ENCODE data around the gene NR0B2. TPM values are rescaled to one million over a fixed set of nuclear protein-coding genes. Genes with fewer than 3 reads are reported as not detected.

The NR0B2 gene
- polyA plus RNA-seq, 1 donor from 2014 or later = not detected

DNA sequence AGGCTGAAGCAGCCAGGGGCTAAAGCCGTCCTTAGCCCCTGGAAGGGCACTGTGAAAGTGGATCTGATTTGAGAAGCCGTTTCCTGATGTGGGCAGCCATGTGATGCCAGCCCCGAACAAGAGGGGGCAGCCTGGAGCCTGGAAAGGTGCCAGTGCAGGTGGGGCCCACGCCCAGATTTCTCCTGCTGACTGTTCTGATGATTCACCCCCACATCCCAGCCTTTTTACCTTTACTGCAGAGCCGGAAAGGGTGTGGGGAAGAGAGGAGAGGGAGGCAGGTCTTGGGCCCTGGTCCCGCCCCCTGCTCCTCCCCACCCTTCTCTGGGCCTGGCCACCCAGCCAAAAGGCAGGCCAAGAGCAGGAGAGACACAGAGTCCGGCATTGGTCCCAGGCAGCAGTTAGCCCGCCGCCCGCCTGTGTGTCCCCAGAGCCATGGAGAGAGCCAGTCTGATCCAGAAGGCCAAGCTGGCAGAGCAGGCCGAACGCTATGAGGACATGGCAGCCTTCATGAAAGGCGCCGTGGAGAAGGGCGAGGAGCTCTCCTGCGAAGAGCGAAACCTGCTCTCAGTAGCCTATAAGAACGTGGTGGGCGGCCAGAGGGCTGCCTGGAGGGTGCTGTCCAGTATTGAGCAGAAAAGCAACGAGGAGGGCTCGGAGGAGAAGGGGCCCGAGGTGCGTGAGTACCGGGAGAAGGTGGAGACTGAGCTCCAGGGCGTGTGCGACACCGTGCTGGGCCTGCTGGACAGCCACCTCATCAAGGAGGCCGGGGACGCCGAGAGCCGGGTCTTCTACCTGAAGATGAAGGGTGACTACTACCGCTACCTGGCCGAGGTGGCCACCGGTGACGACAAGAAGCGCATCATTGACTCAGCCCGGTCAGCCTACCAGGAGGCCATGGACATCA is 50.7 kb downstream of the NR0B2 start, which contains the start of gene SFN:
TSS of gene SFN (plus strand) at position 369 of the 904 bp plus-strand sequence. CDS start at position 433, 64 bp downstream.
- Histone ChIP-seq H3K9me2 (ENCODE audit: insufficient read depth, low read length) (no peaks in the 10 kb centered on the region), H3K79me2 (replicated peaks; ENCODE audit: insufficient read depth, low read length) (no peaks in the 10 kb centered on the region), H2AFZ (ENCODE audit: low read depth, low read length) (no peak within 1 kb of the TSS), H3K27me3 (ENCODE audit: insufficient read depth, low read depth, low read length) (no peaks in the 10 kb centered on the region), H3K4me2 (ENCODE audit: low read length) (no peak within 1 kb of the TSS), H3K27ac (ENCODE audit: low read length) (no peak within 1 kb of the TSS), H3K36me3 (ENCODE audit: insufficient read depth, low read length) (no peaks in the 10 kb centered on the region), H3F3A (ENCODE audit: insufficient read depth, low read length, poor library complexity, severe bottlenecking) (no peaks in the 10 kb centered on the region), H4K20me1 (ENCODE audit: insufficient read depth) (no peaks in the 10 kb centered on the region), H3K9me3 (ENCODE audit: low read length) (no peaks in the 10 kb centered on the region), H3K4me3 (ENCODE audit: low read length) (no peak within 1 kb of the TSS), H3K9ac (ENCODE audit: low read length) (no peak within 1 kb of the TSS)
- TF ChIP-seq, protein P1, sequence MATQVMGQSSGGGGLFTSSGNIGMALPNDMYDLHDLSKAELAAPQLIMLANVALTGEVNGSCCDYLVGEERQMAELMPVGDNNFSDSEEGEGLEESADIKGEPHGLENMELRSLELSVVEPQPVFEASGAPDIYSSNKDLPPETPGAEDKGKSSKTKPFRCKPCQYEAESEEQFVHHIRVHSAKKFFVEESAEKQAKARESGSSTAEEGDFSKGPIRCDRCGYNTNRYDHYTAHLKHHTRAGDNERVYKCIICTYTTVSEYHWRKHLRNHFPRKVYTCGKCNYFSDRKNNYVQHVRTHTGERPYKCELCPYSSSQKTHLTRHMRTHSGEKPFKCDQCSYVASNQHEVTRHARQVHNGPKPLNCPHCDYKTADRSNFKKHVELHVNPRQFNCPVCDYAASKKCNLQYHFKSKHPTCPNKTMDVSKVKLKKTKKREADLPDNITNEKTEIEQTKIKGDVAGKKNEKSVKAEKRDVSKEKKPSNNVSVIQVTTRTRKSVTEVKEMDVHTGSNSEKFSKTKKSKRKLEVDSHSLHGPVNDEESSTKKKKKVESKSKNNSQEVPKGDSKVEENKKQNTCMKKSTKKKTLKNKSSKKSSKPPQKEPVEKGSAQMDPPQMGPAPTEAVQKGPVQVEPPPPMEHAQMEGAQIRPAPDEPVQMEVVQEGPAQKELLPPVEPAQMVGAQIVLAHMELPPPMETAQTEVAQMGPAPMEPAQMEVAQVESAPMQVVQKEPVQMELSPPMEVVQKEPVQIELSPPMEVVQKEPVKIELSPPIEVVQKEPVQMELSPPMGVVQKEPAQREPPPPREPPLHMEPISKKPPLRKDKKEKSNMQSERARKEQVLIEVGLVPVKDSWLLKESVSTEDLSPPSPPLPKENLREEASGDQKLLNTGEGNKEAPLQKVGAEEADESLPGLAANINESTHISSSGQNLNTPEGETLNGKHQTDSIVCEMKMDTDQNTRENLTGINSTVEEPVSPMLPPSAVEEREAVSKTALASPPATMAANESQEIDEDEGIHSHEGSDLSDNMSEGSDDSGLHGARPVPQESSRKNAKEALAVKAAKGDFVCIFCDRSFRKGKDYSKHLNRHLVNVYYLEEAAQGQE (IDR thresholded peaks at IDR 0.05; ENCODE audit: borderline replicate concordance) = no peak
- TF ChIP-seq MXI1 (conservative IDR thresholded peaks at IDR 0.05; ENCODE audit: poor library complexity, severe bottlenecking) = no peak
- no peak for TF ChIP-seq RAD21 (conservative IDR thresholded peaks at IDR 0.05)
- no peak for TF ChIP-seq SMC3 (conservative IDR thresholded peaks at IDR 0.05; ENCODE audit: poor library complexity)
- no peak for TF ChIP-seq EP300 (conservative IDR thresholded peaks at IDR 0.05; ENCODE audit: poor library complexity, severe bottlenecking)
- TF ChIP-seq TAF1 (IDR thresholded peaks at IDR 0.05; ENCODE audit: low read depth) = no peak
- no peak for TF ChIP-seq EZH2 (IDR thresholded peaks at IDR 0.05; ENCODE audit: borderline replicate concordance, insufficient read depth, low read length, poor library complexity, severe bottlenecking)
- TF ChIP-seq, protein P2, sequence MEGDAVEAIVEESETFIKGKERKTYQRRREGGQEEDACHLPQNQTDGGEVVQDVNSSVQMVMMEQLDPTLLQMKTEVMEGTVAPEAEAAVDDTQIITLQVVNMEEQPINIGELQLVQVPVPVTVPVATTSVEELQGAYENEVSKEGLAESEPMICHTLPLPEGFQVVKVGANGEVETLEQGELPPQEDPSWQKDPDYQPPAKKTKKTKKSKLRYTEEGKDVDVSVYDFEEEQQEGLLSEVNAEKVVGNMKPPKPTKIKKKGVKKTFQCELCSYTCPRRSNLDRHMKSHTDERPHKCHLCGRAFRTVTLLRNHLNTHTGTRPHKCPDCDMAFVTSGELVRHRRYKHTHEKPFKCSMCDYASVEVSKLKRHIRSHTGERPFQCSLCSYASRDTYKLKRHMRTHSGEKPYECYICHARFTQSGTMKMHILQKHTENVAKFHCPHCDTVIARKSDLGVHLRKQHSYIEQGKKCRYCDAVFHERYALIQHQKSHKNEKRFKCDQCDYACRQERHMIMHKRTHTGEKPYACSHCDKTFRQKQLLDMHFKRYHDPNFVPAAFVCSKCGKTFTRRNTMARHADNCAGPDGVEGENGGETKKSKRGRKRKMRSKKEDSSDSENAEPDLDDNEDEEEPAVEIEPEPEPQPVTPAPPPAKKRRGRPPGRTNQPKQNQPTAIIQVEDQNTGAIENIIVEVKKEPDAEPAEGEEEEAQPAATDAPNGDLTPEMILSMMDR (IDR thresholded peaks at IDR 0.05; ENCODE audit: poor library complexity, severe bottlenecking) = no peak
- no peak for TF ChIP-seq POLR2AphosphoS5 (IDR thresholded peaks at IDR 0.05)

DNA sequence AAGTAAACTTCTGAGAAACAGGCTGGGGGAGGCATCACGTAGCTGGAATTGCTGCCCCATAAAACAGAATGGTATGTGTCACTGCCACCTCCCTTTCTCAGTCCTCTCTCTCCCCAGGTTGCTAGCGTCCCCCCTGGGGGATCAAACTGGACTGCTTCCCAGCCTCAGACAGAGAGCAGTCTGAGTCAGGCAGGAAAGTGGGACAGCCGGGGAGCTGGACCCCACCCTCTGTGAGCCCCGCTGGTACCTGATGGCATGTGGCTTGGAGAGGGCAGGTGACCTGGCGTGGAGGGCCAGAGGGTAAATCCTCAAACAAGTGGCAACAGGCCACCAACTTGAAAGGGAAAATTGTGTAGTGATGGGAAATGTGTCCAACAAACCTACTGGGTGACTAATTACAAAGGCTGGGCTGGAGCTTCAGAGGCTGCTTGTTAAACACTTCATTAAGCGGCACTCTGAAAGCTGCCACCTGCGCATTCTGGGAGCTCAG is 51.8 kb downstream of the NR0B2 start:
- Histone ChIP-seq H3K4me2 (ENCODE audit: low read length) (no peak overlapping the region), H3K27ac (ENCODE audit: low read length) (no peak overlapping the region), H3K9me2 (ENCODE audit: insufficient read depth, low read length) (no peaks in the 10 kb centered on the region), H3K36me3 (ENCODE audit: insufficient read depth, low read length) (no peaks in the 10 kb centered on the region), H2AFZ (ENCODE audit: low read depth, low read length) (no peak overlapping the region), H3F3A (ENCODE audit: insufficient read depth, low read length, poor library complexity, severe bottlenecking) (no peaks in the 10 kb centered on the region), H3K4me3 (ENCODE audit: low read length) (no peak overlapping the region), H3K79me2 (replicated peaks; ENCODE audit: insufficient read depth, low read length) (no peaks in the 10 kb centered on the region), H3K9me3 (ENCODE audit: low read length) (no peaks in the 10 kb centered on the region), H3K9ac (ENCODE audit: low read length) (no peak overlapping the region), H3K27me3 (ENCODE audit: insufficient read depth, low read depth, low read length) (no peaks in the 10 kb centered on the region), H4K20me1 (ENCODE audit: insufficient read depth) (no peaks in the 10 kb centered on the region)
- no peak for TF ChIP-seq EZH2 (IDR thresholded peaks at IDR 0.05; ENCODE audit: borderline replicate concordance, insufficient read depth, low read length, poor library complexity, severe bottlenecking)
- TF ChIP-seq, protein P2 (IDR thresholded peaks at IDR 0.05; ENCODE audit: poor library complexity, severe bottlenecking) = no peak
- TF ChIP-seq RAD21 (conservative IDR thresholded peaks at IDR 0.05) = no peak
- no peak for TF ChIP-seq MXI1 (conservative IDR thresholded peaks at IDR 0.05; ENCODE audit: poor library complexity, severe bottlenecking)
- no peak for TF ChIP-seq EP300 (conservative IDR thresholded peaks at IDR 0.05; ENCODE audit: poor library complexity, severe bottlenecking)
- no peak for TF ChIP-seq POLR2AphosphoS5 (IDR thresholded peaks at IDR 0.05)
- no peak for TF ChIP-seq TAF1 (IDR thresholded peaks at IDR 0.05; ENCODE audit: low read depth)
- TF ChIP-seq SMC3 (conservative IDR thresholded peaks at IDR 0.05; ENCODE audit: poor library complexity) = no peak
- TF ChIP-seq, protein P1 (IDR thresholded peaks at IDR 0.05; ENCODE audit: borderline replicate concordance) = no peak
